Naive thymus-derived CD4-positive, alpha-beta T cell (primary cell): ENCODE data around the gene PRKCA. TPM values are rescaled to one million over a fixed set of nuclear protein-coding genes. Genes with fewer than 3 reads are reported as not detected.
A peak's percentile ranks its signal among the peaks of the same experiment; 100 is the strongest.

Source experiments
- ATAC-seq: fragments of 150-1000 bp; cut with Tn5 transposase; 2 replicates; pipeline ENCODE4 v1.10.0; 2021; ENCODE audit warnings: mild to moderate bottlenecking, moderate library complexity
- CTCF ChIA-PET: fragments of 350-600 bp; sonication (Branson Sonifier 250); formaldehyde crosslinking; loops from one replicate; lab custom pipeline; 2021; ENCODE audit warnings: antibody characterized with exemption; lab: Charles Lee
- POLR2A ChIA-PET: fragments of 350-600 bp; sonication (Branson Sonifier 250); formaldehyde crosslinking; loops from one replicate; lab custom pipeline; 2021; ENCODE audit warnings: antibody characterized with exemption, inconsistent platforms; lab: Charles Lee
- DNase-seq, 9 donors: peaks; one replicate each; pipeline versions ENCODE4 v3.0.0 to v3.0.0-alpha.2; 2020 to 2022; ENCODE audit warnings: mixed read lengths in 1 of 9
- H3K27ac ChIP-seq: one replicate; pipeline ENCODE4 v1.7.0; 2013; ENCODE audit warnings: mild to moderate bottlenecking, low read depth, low read length, moderate library complexity
- H3K27me3 ChIP-seq, 2 donors: one replicate each; pipeline ENCODE4 v1.7.0; 2013; ENCODE audit warnings: low read length in 2 of 2, mild to moderate bottlenecking in 2 of 2, moderate library complexity in 2 of 2; ENCODE audit not compliant: control insufficient read depth in 2 of 2, insufficient read depth in 2 of 2
- H3K36me3 ChIP-seq, 3 experiments: 1 replicate in 2 of 3; 2 replicates in 1 of 3; pipeline ENCODE4 v1.7.0; 2013; ENCODE audit warnings: low read length in 3 of 3, mild to moderate bottlenecking in 3 of 3, moderate library complexity in 1 of 3; ENCODE audit not compliant: insufficient read depth in 3 of 3, control insufficient read depth in 2 of 3
- H3K4me1 ChIP-seq, 2 donors: one replicate each; pipeline ENCODE4 v1.7.0; 2013; ENCODE audit warnings: low read length in 2 of 2, mild to moderate bottlenecking in 2 of 2, moderate library complexity in 1 of 2; ENCODE audit not compliant: control insufficient read depth in 2 of 2, insufficient read depth in 2 of 2
- H3K4me3 ChIP-seq: 2 replicates; pipeline ENCODE4 v1.7.0; 2013; ENCODE audit warnings: mild to moderate bottlenecking, low read length
- H3K9me3 ChIP-seq, 3 experiments: 1 replicate in 2 of 3; 2 replicates in 1 of 3; pipeline ENCODE4 v1.7.0; 2013; ENCODE audit warnings: low read length in 3 of 3; ENCODE audit not compliant: control insufficient read depth in 2 of 3
- H3K27ac Mint-ChIP-seq, 9 donors: one replicate each; pipeline ENCODE4 v1.8.0; 2020 to 2022; ENCODE audit warnings: mixed read lengths in 9 of 9, mild to moderate bottlenecking in 8 of 9, moderate library complexity in 5 of 9, inconsistent platforms in 2 of 9
- H3K27me3 Mint-ChIP-seq, 5 donors: one replicate each; pipeline ENCODE4 v1.8.0; 2021 to 2022; ENCODE audit warnings: mixed read lengths in 5 of 5, mild to moderate bottlenecking in 1 of 5
- H3K36me3 Mint-ChIP-seq, 5 donors: one replicate each; pipeline ENCODE4 v1.8.0; 2020 to 2022; ENCODE audit warnings: mixed read lengths in 5 of 5, mild to moderate bottlenecking in 3 of 5, inconsistent platforms in 1 of 5
- H3K4me1 Mint-ChIP-seq, 7 donors: one replicate each; pipeline ENCODE4 v1.8.0; 2020 to 2022; ENCODE audit warnings: mixed read lengths in 7 of 7, mild to moderate bottlenecking in 3 of 7, inconsistent platforms in 1 of 7
- H3K4me3 Mint-ChIP-seq, 10 donors: one replicate each; pipeline ENCODE4 v1.8.0; 2020 to 2022; ENCODE audit warnings: mild to moderate bottlenecking in 10 of 10, mixed read lengths in 10 of 10, moderate library complexity in 6 of 10, inconsistent platforms in 2 of 10
- H3K9me3 Mint-ChIP-seq, 11 donors: one replicate each; pipeline ENCODE4 v1.8.0; 2020 to 2022; ENCODE audit warnings: mixed read lengths in 11 of 11, mild to moderate bottlenecking in 4 of 11, inconsistent platforms in 1 of 11, moderate library complexity in 1 of 11
- intact Hi-C, 2 donors: fragments of 100-400 bp; cut with micrococcal nuclease; formaldehyde crosslinking; loops; one replicate each; pipeline ENCODE4 v1.15.1; 2023
- polyA plus RNA-seq, 2 donors: library from polyadenylated mRNA; unstranded; fragments of 300-500 nt; fragmentation: Illumina TruSeq; gene quantifications; one replicate each; pipeline ENCODE4 v1.2.3, GENCODE V29; 2021
- total RNA-seq, 6 experiments: library from RNA in 5 of 6; stranded (reverse) in 5 of 6; gene quantifications; 1 replicate in 5 of 6; 2 replicates in 1 of 6; pipeline ENCODE4 v1.2.3 and lab custom pipeline; 2021 to 2026

Gene PRKCA
- total and polyA plus RNA-seq, 7 experiments from 2014 or later, result 4.1 to 186 (median 122) TPM

DNA sequence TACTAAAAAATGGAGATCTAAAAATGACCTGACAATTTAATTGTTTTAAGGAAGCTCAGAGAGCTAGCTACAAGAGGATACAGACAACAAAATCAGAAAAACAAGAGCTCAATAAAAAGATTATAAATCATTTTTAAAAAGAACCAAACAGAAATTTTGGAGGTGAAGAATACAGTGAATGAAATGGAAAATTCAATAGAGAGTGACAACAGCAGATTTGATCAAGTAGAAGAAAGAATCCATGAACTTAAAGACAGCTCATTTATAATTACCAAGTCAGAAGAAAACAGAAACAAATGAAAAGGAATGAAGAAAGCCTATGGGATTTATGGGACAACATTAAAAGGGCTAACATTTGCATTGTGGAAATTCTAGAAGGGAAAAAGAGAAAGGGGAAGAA lies 395.9 kb downstream of the PRKCA start:
- intact Hi-C loops, result no loop called here
- Mint-ChIP-seq H3K4me3 (no peak overlapping the region), H3K36me3 (peaks cover 34 to 81% (median 71%) of the 10 kb centered on the region in 5 donors), H3K27ac (peak overlapping the region in 5 of 9 donors; percentile 0 to 74 (median 43)), H3K4me1 (peaks cover 0 to 24% (median 3%) of the 10 kb centered on the region in 7 donors), H3K27me3 (no peaks in the 10 kb centered on the region), H3K9me3 (peaks cover 5 to 27% (median 10%) of the 10 kb centered on the region in 11 donors)
- Histone ChIP-seq H3K27me3 (no peaks in the 10 kb centered on the region), H3K27ac (no peak overlapping the region), H3K4me1 (no peaks in the 10 kb centered on the region), H3K4me3 (no peak overlapping the region), H3K9me3 (peaks cover 0 to 16% (median 7%) of the 10 kb centered on the region in 3 experiments), H3K36me3 (peaks cover 5 to 54% (median 26%) of the 10 kb centered on the region in 3 experiments)
- ChIA-PET POLR2A (interaction anchor here (0.6 kb wide), 1 partner anchor 1404 kb away, joined by 7 read pairs; no protein-coding TSS in a partner anchor), CTCF (interaction anchor here (0.5 to 1.3 kb wide), 2 partner anchors 7 to 17 kb away, joined by 3 read pairs; no protein-coding TSS in a partner anchor)
- DNase-seq, result no peak
- ATAC-seq, result no peak

DNA sequence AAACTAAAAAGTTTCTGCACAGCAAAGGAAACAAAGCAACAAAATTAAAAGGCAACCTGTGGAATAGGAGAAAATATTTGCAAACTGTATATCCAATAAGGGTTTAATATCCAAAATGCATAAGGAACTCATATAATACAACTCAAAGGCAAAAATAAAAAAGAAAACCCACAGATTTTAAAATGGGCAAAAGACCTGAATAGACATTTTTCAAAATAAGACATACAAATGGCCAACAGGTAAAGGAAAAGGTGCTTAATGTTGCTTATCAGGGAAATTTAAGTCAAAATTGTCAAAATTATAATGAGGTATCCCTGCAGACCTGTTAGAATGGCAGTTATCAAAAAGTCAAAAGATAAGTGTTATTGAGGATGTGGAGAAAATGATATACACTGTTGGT lies 399.0 kb downstream of the PRKCA start:
- no peak for DNase-seq
- Histone ChIP-seq H3K27ac (no peak overlapping the region), H3K27me3 (no peaks in the 10 kb centered on the region), H3K9me3 (peaks cover 0 to 16% (median 7%) of the 10 kb centered on the region in 3 experiments), H3K36me3 (peaks cover 5 to 29% (median 17%) of the 10 kb centered on the region in 3 experiments), H3K4me3 (no peak overlapping the region), H3K4me1 (no peaks in the 10 kb centered on the region)
- peaks cover 27 to 62% (median 50%) of the 10 kb centered on the region in 5 donors for H3K36me3 Mint-ChIP-seq
- ChIA-PET POLR2A (no interaction called here), CTCF (no interaction called here)
- intact Hi-C loops, result no loop called here
- H3K27me3 Mint-ChIP-seq, result no peaks in the 10 kb centered on the region
- no peak for ATAC-seq
- H3K4me3 Mint-ChIP-seq, result no peak overlapping the region
- peaks cover 5 to 23% (median 10%) of the 10 kb centered on the region in 11 donors for H3K9me3 Mint-ChIP-seq
- peak overlapping the region in 4 of 9 donors; percentile 1 to 59 (median 27) for H3K27ac Mint-ChIP-seq
- H3K4me1 Mint-ChIP-seq, result peaks cover 0 to 24% (median 9%) of the 10 kb centered on the region in 7 donors

DNA sequence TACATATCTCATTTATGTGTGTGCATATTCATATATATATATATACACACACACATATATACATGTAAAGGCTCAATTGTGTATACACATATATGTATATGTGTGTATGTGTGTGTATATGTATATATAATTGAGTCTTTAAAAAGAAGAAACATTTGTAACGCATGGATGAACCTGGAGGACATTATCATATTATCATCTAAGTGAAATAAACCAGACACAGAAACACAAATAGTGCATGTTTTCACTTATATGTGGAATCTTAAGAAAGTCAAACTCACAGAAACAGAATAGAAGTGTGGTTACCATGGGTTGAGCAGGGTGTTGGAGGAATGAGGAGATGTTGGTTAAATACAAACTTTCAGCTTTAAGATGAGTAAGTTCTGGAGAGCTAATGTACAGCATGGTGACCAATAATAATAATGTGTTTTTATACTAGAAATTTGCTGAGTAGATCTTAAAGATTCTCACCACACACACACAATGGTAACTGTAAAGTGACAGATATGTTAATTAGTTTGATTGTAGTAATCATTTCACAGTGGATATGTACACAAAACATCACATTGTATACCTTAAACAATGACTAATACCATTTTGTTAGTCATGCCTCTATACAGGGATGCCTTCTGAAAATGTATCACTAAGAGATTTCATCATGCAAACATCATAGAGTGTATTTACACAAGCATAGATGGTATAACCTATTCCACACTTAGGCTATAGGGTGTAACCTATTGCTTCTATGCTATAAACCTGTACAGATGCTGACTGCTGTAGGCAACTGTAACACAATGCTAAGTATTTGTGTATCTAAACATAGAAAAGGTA lies 399.9 kb downstream of the PRKCA start:
- Mint-ChIP-seq H3K27me3 (no peaks in the 10 kb centered on the region), H3K36me3 (peaks cover 19 to 62% (median 44%) of the 10 kb centered on the region in 5 donors), H3K27ac (peak overlapping the region in 4 of 9 donors; percentile 1 to 55 (median 16)), H3K9me3 (peaks cover 3 to 17% (median 7%) of the 10 kb centered on the region in 11 donors), H3K4me1 (peaks cover 4 to 24% (median 13%) of the 10 kb centered on the region in 7 donors), H3K4me3 (no peak overlapping the region)
- intact Hi-C loops, result no loop called here
- ATAC-seq (no peak), DNase-seq (no peak)
- H3K9me3 ChIP-seq, result peaks cover 0 to 7% (median 7%) of the 10 kb centered on the region in 3 experiments
- CTCF ChIA-PET, result no interaction called here
- no peak overlapping the region for H3K4me3 ChIP-seq
- peaks cover under 1 to 21% (median 8%) of the 10 kb centered on the region in 3 experiments for H3K36me3 ChIP-seq
- no peak overlapping the region for H3K27ac ChIP-seq
- H3K27me3 ChIP-seq, result no peaks in the 10 kb centered on the region
- no peaks in the 10 kb centered on the region for H3K4me1 ChIP-seq
- POLR2A ChIA-PET, result no interaction called here

DNA sequence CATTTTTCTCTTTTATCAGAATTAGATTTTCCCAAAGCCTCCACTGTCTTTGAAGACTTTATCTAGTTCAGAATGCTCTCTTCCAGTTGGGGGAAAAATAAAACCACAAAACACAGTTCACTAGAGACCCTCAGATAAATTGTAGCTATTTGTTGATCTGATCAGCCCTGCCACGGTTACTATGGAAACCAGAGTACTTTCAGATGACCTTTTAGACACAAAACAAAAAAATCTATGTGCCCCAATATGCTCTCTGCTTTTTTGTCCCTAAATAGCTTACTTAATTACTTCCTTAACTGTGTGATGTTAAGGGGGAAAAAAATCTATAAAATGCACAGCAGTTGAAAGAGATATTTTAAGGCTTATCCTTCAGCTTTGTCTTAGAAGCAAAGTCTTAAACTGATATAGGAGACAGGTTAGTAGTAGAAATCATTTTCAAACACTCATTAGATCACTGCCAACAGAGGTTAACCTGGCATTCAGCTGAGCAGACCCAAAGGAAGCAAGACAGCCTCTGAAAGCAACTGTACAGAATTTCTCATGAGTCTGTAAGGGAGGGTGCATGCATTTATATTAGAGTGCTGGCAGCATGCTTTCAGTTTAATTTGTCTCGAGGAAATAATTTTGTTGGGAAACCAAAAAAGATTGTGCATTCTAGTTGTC lies 402.6 kb downstream of the PRKCA start:
- peaks cover 5 to 43% (median 25%) of the 10 kb centered on the region in 5 donors for H3K36me3 Mint-ChIP-seq
- H3K27me3 Mint-ChIP-seq, result no peaks in the 10 kb centered on the region
- POLR2A ChIA-PET, result interaction anchor here (1.0 kb wide), 1 partner anchor 14 kb away, joined by 3 read pairs; no protein-coding TSS in a partner anchor
- Histone ChIP-seq H3K4me1 (no peaks in the 10 kb centered on the region), H3K27ac (no peak overlapping the region), H3K36me3 (peaks cover 0 to 14% (median 0%) of the 10 kb centered on the region in 3 experiments), H3K27me3 (no peaks in the 10 kb centered on the region), H3K4me3 (no peak overlapping the region), H3K9me3 (no peaks in the 10 kb centered on the region)
- H3K27ac Mint-ChIP-seq, result peak overlapping the region in 7 of 9 donors; percentile 18 to 74 (median 66)
- H3K9me3 Mint-ChIP-seq, result peaks cover 0 to 2% (median 0%) of the 10 kb centered on the region in 11 donors
- H3K4me3 Mint-ChIP-seq, result no peak overlapping the region
- intact Hi-C loops, result no loop called here
- DNase-seq (no peak), ATAC-seq (no peak)
- CTCF ChIA-PET, result interaction anchor here (0.6 to 0.7 kb wide), 2 partner anchors 7 to 13 kb away, joined by 3 read pairs; no protein-coding TSS in a partner anchor
- H3K4me1 Mint-ChIP-seq, result peaks cover 4 to 28% (median 15%) of the 10 kb centered on the region in 7 donors

DNA sequence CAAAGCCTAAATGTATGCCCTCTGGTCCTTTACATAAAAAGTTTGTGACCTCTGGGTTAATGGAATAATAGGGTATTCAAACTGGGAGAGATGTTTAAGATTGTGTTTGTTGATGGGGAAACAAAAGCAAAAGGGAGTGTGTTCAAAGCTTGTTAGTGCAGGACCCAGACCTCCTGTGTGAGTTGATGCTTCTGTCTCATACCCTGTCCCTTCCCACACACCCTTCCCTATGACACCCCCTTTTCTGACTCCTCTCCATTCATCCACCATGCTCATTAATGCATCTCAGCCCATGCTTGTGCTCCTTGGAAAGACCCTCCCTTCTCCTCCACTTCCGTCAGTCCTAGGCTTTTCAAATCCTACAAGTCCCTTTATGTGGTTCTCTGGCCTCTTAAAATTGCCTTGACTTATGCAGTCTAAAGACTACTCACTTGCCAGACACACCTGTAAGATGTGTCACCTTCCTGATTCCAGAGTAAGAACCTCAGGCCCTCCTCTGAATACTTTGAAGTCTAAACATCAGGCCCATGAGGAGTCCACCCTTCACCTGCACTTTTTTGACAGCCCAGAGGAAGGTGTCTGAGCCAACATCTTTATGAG lies 404.5 kb downstream of the PRKCA start:
- H3K9me3 Mint-ChIP-seq, result no peaks in the 10 kb centered on the region
- intact Hi-C loops, result no loop called here
- ChIA-PET POLR2A (no interaction called here), CTCF (no interaction called here)
- Histone ChIP-seq H3K4me1 (peaks cover 6% of the 10 kb centered on the region in 2 donors), H3K4me3 (no peak overlapping the region), H3K27me3 (no peaks in the 10 kb centered on the region), H3K27ac (no peak overlapping the region), H3K36me3 (peaks cover 0 to 16% (median 0%) of the 10 kb centered on the region in 3 experiments), H3K9me3 (no peaks in the 10 kb centered on the region)
- ATAC-seq, result no peak
- no peak for DNase-seq
- H3K4me1 Mint-ChIP-seq, result peaks cover 13 to 42% (median 32%) of the 10 kb centered on the region in 7 donors
- peak overlapping the region in 5 of 9 donors; percentile 31 to 80 (median 71) for H3K27ac Mint-ChIP-seq
- H3K27me3 Mint-ChIP-seq, result no peaks in the 10 kb centered on the region
- no peak overlapping the region for H3K4me3 Mint-ChIP-seq
- peaks cover 0 to 39% (median 15%) of the 10 kb centered on the region in 5 donors for H3K36me3 Mint-ChIP-seq

DNA sequence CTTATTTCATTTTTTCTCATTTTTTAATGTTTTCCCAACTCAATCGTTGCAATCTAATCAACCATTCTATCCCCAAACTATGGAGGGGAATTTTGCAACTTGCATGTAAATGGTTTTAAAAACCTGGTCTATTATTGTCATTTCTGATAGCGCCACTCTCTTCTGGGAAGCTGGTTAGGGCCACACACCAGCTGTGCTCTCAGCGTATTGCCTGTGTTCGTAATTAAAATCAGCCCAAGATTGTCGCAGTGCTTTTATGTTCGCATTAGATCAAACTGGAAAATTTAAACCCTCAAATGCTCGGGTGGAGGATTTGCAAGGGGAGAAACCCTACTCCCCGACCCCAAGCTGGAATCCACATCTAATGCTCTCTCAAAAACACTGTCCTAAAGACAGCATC lies 409.0 kb downstream of the PRKCA start:
- peaks cover 0 to 22% (median 0%) of the 10 kb centered on the region in 3 experiments for H3K36me3 ChIP-seq
- H3K27ac ChIP-seq, result no peak overlapping the region
- ATAC-seq (no peak), DNase-seq (no peak)
- Mint-ChIP-seq H3K9me3 (no peaks in the 10 kb centered on the region), H3K4me1 (peaks cover 15 to 62% (median 52%) of the 10 kb centered on the region in 7 donors), H3K36me3 (peaks cover 0 to 32% (median 20%) of the 10 kb centered on the region in 5 donors), H3K27me3 (no peaks in the 10 kb centered on the region), H3K27ac (peak overlapping the region; percentile 10 to 63 (median 44)), H3K4me3 (no peak overlapping the region)
- H3K4me3 ChIP-seq, result no peak overlapping the region
- ChIA-PET POLR2A (no interaction called here), CTCF (no interaction called here)
- H3K27me3 ChIP-seq, result no peaks in the 10 kb centered on the region
- H3K9me3 ChIP-seq, result no peaks in the 10 kb centered on the region
- intact Hi-C loops, result loop anchor here in 1 of 2 donors (10.0 kb wide), 1 partner anchor 373 kb away; no protein-coding TSS in a partner anchor
- H3K4me1 ChIP-seq, result peaks cover 10 to 29% of the 10 kb centered on the region in 2 donors
